AG08396 (cell line): ENCODE measurements around the gene EPB41L2.

Experiments used
- DNase-seq: peaks from one replicate; pipeline ENCODE4 v3.0.0; 2012; ENCODE audit warnings: low spot score, mixed read lengths

Gene EPB41L2

GRCh38 chr6:130908958-130909357, 154.1 kb downstream of the EPB41L2 start:
- no peak for DNase-seq

- DNase-seq, result no peak
Measured at GRCh38 chr6:130908188-130908587, 154.9 kb downstream of the EPB41L2 start.

DNA sequence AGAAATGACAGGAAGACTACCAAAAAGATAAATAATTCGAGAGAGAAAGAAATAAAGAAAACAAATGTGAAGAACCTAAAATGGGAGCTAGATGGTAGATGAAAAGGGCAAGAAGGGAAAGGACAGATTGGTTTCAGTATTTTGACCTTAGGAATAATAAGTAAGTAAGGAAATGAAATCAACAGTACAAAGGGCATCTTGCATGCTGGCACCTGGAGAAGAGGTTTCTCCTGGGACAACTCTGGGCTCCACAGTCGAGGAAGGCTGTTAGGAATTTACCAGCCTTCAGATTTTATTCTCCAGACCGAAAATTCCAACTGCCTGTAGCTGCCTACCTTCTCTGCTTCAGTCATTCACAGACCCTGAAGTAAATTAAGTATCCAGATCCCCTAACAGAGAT, 155.4 kb downstream of the EPB41L2 start:
- no peak for DNase-seq

DNA sequence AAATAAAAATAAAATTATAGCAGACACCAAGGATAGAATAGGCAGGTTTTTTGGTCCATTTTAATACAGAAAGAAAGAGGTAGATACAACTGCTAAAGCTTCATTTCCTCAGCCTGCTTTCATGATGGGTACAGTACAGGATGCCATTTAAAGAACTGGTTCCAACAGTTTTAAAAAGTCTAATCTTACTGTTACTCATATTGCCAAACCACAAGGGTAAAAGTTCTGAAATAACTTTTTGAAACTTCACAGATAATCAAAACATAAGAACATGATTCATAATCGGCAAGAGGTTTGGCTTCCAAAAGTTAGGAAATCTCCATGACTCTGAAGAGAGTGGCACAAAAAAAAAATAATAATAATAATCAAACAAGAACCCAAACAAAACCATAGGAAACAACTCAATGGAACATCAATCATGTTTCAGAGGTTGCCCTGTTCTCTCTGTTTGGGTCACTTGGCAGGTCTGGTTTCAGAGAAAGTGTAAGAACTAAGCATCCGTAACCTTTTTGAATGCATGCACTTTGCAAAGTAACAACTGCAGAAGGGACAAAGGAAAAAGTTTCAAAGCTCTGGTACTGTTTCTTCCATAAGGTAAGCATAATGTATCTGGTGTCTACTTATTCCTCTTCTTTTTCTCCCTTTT, 156.2 kb downstream of the EPB41L2 start:
- DNase-seq, result peak; percentile 58

DNA sequence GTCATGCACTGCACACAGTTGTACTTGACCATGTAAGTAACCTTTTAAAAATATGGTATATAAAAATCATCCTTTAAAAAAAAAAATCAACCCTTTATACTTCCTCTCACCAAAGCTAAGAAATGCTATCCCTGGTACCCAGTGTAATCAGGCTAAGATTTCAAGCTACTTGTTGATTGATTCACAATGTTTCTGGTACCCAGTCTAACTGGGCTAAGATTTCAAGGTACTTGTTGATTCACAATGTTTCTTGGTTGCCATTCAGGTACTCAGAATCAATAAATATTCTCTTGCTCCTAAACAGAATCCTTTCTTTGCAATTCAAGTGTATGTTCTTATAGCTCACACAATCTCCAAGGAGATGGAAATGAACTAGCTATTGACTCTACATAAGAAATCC, 159.4 kb downstream of the EPB41L2 start:
- no peak for DNase-seq

- no peak for DNase-seq
Measured at GRCh38 chr6:130903007-130903406, 160.0 kb downstream of the EPB41L2 start.

GRCh38 chr6:130900913-130901312, 162.1 kb downstream of the EPB41L2 start:
- DNase-seq, result peak; percentile 58

GRCh38 chr6:130896249-130896648, 166.8 kb downstream of the EPB41L2 start:
- DNase-seq, result no peak

- DNase-seq, result no peak
Measured at GRCh38 chr6:130895516-130895915, 167.5 kb downstream of the EPB41L2 start.

DNA sequence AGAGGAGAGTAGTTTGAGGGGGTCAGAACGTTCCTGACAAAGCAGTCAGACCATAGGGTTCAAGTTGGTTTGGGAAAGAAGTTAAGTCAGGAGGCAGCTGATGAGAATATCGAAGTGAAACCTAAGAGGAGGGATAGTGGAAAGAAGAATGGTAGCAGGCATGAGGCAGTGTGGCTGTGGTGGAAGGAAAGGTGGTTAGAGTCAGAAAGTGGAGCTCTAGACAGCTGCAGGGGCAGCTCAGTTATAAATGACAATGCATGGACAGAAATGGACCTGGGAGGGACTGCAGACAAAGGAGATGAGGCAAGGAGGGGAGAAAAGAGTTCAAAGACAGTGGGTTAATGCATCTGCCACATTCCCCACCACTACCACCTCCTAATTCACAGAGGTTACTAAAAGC, 169.3 kb downstream of the EPB41L2 start:
- no peak for DNase-seq

DNA sequence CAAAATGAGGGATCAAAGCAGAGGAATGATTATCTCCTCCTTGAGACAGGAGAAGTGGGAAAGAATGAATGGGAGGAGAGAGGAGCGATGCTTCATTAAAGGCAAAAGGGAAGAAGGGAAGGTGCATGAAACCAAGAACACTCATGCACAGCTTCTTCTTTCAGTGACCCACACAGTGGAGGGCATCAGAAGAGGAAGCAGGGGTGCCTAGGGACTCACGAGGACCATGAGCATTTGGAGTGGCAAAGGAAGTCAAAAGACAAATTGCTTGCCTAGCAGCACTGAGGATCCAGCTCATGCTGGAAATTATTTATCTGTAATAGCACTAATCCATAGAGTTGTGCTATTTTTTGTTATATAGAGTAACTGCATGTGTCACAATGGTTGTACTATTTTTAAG, 169.8 kb downstream of the EPB41L2 start:
- DNase-seq, result no peak

GRCh38 chr6:130890521-130890971, 172.5 kb downstream of the EPB41L2 start:
- peak; percentile 16 for DNase-seq

DNA sequence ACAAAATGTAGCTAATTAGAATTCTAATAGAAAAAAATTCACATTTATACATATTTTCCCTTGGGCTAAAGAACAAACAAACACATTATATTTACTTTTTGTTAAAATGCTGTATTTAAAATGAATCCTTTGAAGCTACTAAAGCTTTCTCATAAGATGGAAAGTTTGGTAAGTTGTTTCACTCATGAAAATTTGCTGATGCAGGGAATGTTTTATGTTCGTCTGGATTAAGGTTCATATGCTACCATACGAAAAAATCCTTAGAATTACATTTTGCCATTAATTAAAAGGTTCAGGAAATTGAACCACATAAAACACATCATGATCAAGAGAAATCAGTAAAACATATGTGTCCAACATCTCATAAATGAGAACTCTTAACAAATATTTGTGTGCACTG, 173.6 kb downstream of the EPB41L2 start:
- no peak for DNase-seq

GRCh38 chr6:130888246-130888645, 174.8 kb downstream of the EPB41L2 start:
- DNase-seq, result no peak

DNA sequence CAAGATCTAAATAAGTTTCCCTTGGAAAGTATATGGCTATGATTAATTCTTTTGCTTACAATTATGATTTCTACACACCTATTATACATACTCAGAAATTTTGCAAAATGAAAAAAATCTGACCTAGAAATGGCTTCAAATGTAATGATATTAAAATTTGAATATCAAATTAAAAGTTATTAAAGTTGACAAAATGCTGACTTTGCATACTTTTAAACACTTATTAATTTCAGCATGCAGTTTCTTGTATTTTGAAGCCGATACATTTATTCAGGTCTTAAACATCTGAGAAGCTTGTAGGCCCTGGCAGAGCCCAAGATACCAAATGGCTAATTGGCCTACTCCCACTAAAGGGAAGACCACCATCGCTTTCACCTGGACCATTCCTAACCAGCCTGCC, 176.1 kb downstream of the EPB41L2 start:
- no peak for DNase-seq

DNA sequence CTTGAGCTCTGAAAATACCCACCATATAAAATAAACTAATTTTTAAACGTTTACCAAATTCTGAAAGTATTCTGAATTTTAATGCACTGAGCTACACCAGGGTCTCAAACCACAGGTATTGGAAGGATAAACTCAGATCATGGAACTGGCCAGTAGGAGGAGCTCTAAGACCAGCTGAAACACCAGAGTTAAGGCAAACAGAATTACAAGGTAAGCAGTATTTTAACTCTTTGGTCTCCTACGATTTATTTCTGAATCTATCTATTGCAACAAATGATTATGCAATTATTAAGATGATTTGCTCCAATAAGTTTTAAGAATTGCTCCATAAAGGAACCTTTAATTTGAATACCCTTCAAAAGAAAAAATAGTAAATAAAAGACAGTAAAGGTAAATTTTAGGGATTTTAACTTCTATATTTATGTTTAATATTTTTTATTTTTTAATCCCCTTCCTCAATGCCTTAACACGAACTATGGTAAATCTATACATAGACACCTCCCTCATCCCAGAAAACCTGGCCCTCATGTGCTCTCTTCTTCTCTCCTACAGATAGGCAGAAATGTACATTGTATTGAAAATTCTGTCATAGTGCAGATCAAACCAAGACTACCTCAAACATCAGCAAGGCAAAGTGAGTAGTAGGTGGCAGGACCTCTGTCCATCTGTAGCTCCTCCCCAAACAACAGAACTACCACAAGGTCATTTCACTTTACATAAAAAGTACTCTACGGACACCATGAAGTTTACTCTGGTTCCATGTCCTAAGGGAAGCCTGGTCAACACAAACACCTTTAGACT, 177.5 kb downstream of the EPB41L2 start:
- DNase-seq, result peak; percentile 53

GRCh38 chr6:130882370-130882769, 180.7 kb downstream of the EPB41L2 start:
- no peak for DNase-seq

DNA sequence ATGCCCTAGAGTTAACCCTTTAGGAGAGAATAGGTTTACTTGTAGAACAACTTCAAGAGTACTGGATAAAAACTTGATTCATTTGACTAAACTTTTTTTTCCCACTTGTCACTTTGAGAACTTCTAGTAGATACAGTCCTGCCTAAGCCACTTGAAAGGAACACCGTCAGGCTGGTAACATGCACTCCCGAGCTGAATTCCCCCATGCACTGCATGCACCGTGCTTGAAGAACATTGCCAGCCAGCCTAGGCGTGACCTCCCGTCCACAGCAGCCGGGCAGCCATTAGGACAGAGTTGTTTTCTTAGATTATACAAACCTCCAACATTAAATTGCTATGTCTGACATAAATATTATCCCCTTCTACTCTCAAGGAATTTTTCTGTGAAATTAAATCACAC, 183.2 kb downstream of the EPB41L2 start:
- no peak for DNase-seq

- DNase-seq, result no peak
Measured at GRCh38 chr6:130873746-130874145, 189.3 kb downstream of the EPB41L2 start.

DNA sequence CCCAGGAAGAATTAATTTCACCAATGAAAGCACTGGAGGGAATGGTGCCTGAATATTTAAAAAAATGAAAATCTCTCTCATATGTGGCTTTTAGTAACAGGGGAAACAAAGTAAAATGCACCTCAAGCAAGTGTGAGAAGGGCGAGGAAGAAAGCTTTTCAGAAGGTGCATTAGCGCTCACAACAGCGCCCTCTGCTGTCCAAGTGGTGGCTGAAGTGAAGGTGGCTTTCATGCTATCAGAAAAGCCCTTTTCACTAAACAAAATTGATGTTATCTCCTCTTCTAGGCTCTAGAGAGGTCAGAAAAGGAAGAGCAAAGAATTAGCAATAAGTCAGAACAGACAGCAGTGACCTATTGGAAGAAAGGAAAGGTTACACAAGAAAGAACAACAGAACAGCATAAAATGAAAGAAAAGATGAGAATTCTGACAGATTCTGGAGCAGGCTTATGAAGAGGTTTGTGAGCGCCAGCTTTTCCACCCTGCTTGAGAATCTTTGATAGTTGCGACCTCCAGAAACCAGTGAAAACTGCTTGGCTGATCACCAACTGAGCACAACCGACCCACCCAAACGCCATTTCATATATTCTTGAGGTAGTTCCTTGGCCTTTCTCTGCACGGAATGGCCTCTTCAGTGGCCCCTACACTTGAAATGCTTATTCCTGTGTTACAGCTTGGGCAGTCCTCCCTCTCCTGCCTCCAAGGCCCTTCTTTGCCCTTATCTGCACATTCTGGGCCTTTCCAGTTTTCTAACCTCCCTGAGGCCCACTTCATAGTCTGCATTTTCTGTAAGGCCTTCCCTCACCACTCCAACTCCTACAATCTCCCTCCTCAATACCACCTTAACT, 190.6 kb downstream of the EPB41L2 start:
- DNase-seq, result peak; percentile 46

DNA sequence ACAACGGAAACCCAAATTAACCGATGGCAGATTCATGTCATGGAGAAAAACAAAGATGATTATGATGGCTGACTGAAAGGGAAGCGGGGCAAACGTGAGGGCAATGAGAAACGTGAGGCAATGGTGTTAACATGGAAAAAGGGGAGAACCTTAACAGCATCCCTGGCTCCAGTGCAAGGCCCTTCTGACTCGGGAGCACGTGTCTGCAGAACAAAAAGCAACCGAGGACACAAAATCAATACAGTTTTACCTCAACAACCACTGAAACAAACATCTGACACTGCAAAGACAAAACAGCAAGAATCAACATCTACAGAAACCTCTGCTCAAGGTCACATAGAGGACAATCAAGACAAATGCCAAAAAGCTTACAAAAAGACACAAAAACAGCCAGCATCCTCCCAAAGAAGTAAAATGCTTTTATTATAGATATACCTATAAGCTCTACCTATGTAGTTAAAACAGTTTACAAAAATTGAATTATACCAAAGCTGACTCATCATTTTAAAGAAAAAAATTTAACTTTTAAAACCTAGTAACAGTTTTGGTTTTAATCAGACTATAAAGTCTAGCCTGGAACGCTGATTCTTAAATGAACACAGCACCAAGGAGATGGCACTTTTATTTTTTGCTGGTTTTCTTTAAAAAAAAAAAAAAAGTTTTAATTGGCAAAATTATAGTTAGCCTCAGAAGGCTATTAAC, 192.7 kb downstream of the EPB41L2 start:
- no peak for DNase-seq

DNA sequence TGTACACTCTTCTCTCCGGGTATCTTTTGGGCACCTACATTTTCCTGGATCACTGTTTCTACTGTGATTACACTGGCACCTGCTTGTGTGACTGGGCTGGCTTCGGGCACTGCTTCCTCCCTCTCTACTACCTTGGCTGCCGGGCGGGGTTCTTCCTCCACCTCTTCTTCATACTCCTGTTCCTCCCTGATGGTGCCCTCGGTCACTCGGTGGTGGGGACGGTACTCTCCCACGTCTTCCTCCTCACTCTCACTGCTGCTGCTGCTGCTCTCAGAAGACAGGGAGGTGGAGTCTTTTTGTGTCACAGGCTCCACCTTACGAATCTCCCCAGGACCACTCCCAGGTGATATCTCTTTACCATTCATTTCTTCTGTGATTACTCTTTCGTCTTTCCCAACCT, 193.4 kb downstream of the EPB41L2 start:
- DNase-seq, result no peak
